Liver (tissue), 9 donors: Measurements from ENCODE around the gene ZNF20. TPM values are rescaled to one million over a fixed set of nuclear protein-coding genes. Genes with fewer than 3 reads are reported as not detected.

Source experiments
- DNase-seq: peaks from one replicate; pipeline ENCODE4 v3.0.0-alpha.2; 2017; ENCODE audit warnings: low spot score
- H3K27ac ChIP-seq, 2 donors: one replicate each; pipeline ENCODE4 v1.7.0; 2013; ENCODE audit warnings: inconsistent platforms in 2 of 2, low read length in 2 of 2, control low read depth in 1 of 2, low read depth in 1 of 2, mild to moderate bottlenecking in 1 of 2
- H3K27me3 ChIP-seq, 4 donors: one replicate each; pipeline versions ENCODE4 v1.6.1 to v1.7.0; 2013; ENCODE audit warnings: low read length in 3 of 4, inconsistent platforms in 1 of 4, mild to moderate bottlenecking in 1 of 4, moderate library complexity in 1 of 4; ENCODE audit not compliant: control insufficient read depth in 4 of 4, insufficient read depth in 4 of 4
- H3K36me3 ChIP-seq, 4 donors: one replicate each; pipeline versions ENCODE4 v1.6.1 to v1.7.0; 2013; ENCODE audit warnings: low read length in 3 of 4, mild to moderate bottlenecking in 3 of 4, low read depth in 1 of 4, moderate library complexity in 1 of 4; ENCODE audit not compliant: control insufficient read depth in 4 of 4, insufficient read depth in 3 of 4
- H3K4me1 ChIP-seq, 4 donors: one replicate each; pipeline versions ENCODE4 v1.6.1 to v1.7.0; 2013; ENCODE audit warnings: low read length in 3 of 4, mild to moderate bottlenecking in 3 of 4, moderate library complexity in 1 of 4; ENCODE audit not compliant: control insufficient read depth in 4 of 4, insufficient read depth in 4 of 4
- H3K4me3 ChIP-seq, 3 donors: one replicate each; pipeline versions ENCODE4 v1.6.1 to v1.7.0; 2013; ENCODE audit warnings: low read length in 3 of 3, control low read depth in 1 of 3, low read depth in 1 of 3, mild to moderate bottlenecking in 1 of 3
- H3K9ac ChIP-seq, 2 donors: one replicate each; pipeline ENCODE4 v1.7.0; 2013; ENCODE audit warnings: low read length in 2 of 2, mild to moderate bottlenecking in 2 of 2, moderate library complexity in 2 of 2, control low read depth in 1 of 2, low read depth in 1 of 2
- H3K9me3 ChIP-seq, 4 donors: one replicate each; pipeline versions ENCODE4 v1.6.1 to v1.7.0; 2013; ENCODE audit warnings: low read length in 3 of 4; ENCODE audit not compliant: control insufficient read depth in 4 of 4
- ATF3 ChIP-seq: IDR thresholded peaks from 2 replicates; pipeline ENCODE4 v1.6.1; 2016; ENCODE audit warnings: antibody characterized with exemption
- EGR1 ChIP-seq, 2 donors: IDR thresholded peaks; 2 replicates each; pipeline ENCODE4 v1.6.1; 2016 to 2018; ENCODE audit warnings: antibody characterized with exemption in 2 of 2, low read depth in 2 of 2
- FOXA1 ChIP-seq: IDR thresholded peaks from 2 replicates; pipeline ENCODE4 v1.6.1; 2016; ENCODE audit warnings: antibody characterized with exemption
- FOXA2 ChIP-seq: IDR thresholded peaks from 2 replicates; pipeline ENCODE4 v1.6.1; 2016; ENCODE audit warnings: antibody characterized with exemption
- GABPA ChIP-seq, 2 donors: IDR thresholded peaks in 1 of 2; conservative IDR thresholded peaks in 1 of 2; 2 replicates each; pipeline ENCODE4 v1.6.1; 2016; ENCODE audit warnings: antibody characterized with exemption in 2 of 2, mild to moderate bottlenecking in 1 of 2, moderate library complexity in 1 of 2
- HNF4A ChIP-seq, 2 donors: conservative IDR thresholded peaks; 2 replicates each; pipeline ENCODE4 v1.6.1; 2016; ENCODE audit warnings: antibody characterized with exemption in 2 of 2, mild to moderate bottlenecking in 2 of 2
- HNF4G ChIP-seq: IDR thresholded peaks from 2 replicates; pipeline ENCODE4 v1.6.1; 2016; ENCODE audit warnings: antibody characterized with exemption
- JUND ChIP-seq, 2 donors: IDR thresholded peaks; 2 replicates each; pipeline ENCODE4 v1.6.1; 2016; ENCODE audit warnings: antibody characterized with exemption in 2 of 2
- NR2F2 ChIP-seq: IDR thresholded peaks from 2 replicates; pipeline ENCODE4 v1.6.1; 2016; ENCODE audit warnings: antibody characterized with exemption
- RAD21 ChIP-seq, 2 donors: IDR thresholded peaks; 2 replicates each; pipeline ENCODE4 v1.6.1; 2016; ENCODE audit warnings: antibody characterized with exemption in 2 of 2, mild to moderate bottlenecking in 2 of 2
- RXRA ChIP-seq, 2 donors: IDR thresholded peaks; 2 replicates each; pipeline ENCODE4 v1.6.1; 2017 to 2018; ENCODE audit warnings: antibody characterized with exemption in 2 of 2, mild to moderate bottlenecking in 1 of 2
- SP1 ChIP-seq: IDR thresholded peaks from 2 replicates; pipeline ENCODE4 v1.6.1; 2018; ENCODE audit warnings: antibody characterized with exemption, mild to moderate bottlenecking
- YY1 ChIP-seq: IDR thresholded peaks from 2 replicates; pipeline ENCODE4 v1.6.1; 2016; ENCODE audit warnings: antibody characterized with exemption, mild to moderate bottlenecking
- WGBS: extraction: QIAGEN DNeasy Blood & Tissue Kit; methylation state at CpG from one replicate; pipeline ENCODE4 v1.1.7; 2013; 5-methylcytosine and 5-hydroxymethylcytosine counted together
- polyA plus RNA-seq, 2 donors: library from polyadenylated mRNA; stranded (reverse) in 1 of 2; unstranded in 1 of 2; fragments of 200-250 nt in 1 of 2; fragments of >200 nt in 1 of 2; fragmentation: Nextera tagmentation in 1 of 2; extraction: Ambion mirVana in 1 of 2; gene quantifications; one replicate each; pipeline versions ENCODE4 v1.2.1 to v1.2.3, GENCODE V29; 2013 to 2015
- total RNA-seq, 2 donors: library from RNA; depleted of rRNA; stranded (reverse); fragments of >200 nt; gene quantifications; one replicate each; pipeline ENCODE4 v1.2.3, GENCODE V29; 2014
- TF ChIP-seq, protein P1 (sequence below): IDR thresholded peaks from 2 replicates; pipeline ENCODE4 v1.6.1; 2016; ENCODE audit warnings: antibody characterized with exemption, mild to moderate bottlenecking
- TF ChIP-seq, protein P2 (sequence below): IDR thresholded peaks from 2 replicates; pipeline ENCODE4 v1.6.1; 2016; ENCODE audit warnings: antibody characterized with exemption
- TF ChIP-seq, protein P3 (sequence below): IDR thresholded peaks from 2 replicates; pipeline ENCODE4 v1.6.1; 2016; ENCODE audit warnings: antibody characterized with exemption
- donor health status: healthy.
- donor health status: healthy.
- donor health status: healthy.
- donor health status: healthy.
- donor health status: healthy.

The ZNF20 gene
- total RNA-seq (1 to 10 TPM; 1.2 to 1.8 TPM), polyA plus RNA-seq (1 to 10 TPM in 1 of 2 donors, under 1 TPM in 1; 0.13 to 1.0 TPM)

DNA sequence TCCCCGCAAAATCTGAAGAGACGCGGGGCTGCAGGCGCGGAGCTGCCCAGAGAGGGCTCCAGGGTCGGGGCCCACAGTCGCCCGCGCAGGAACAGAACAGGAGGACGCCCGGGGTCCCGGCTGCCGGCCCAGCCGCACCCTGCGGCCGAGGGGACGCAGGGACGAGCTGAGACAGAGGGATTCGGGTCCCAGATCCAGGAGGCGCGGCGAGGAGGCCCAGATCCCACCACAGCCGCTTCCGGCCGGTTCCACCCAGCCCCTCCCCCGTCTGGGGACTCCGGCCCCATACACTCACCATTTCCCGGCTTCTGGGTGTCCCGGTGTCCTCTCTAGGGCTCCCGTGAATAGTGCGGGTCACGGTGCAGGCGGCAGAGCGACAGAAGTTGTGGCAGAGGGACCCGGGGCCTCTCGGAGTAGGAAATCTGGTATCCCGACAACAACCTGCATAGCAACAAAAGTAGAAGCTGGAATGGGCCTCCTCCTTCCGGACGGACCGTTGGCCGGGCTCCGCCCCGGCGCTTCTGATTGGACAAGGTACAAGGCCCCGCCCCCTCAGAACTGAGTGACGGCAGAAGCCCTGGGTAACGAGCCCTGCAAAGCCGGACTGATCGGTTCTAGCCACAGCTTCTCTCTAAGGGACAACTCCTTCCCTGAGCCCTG lies at the start of gene ZNF20:
Gene ZNF20 (minus strand): TSS at position 466 of the 660 bp plus-strand sequence. CDS start 168 bp downstream, at position 298.
- TF ChIP-seq, protein P1, sequence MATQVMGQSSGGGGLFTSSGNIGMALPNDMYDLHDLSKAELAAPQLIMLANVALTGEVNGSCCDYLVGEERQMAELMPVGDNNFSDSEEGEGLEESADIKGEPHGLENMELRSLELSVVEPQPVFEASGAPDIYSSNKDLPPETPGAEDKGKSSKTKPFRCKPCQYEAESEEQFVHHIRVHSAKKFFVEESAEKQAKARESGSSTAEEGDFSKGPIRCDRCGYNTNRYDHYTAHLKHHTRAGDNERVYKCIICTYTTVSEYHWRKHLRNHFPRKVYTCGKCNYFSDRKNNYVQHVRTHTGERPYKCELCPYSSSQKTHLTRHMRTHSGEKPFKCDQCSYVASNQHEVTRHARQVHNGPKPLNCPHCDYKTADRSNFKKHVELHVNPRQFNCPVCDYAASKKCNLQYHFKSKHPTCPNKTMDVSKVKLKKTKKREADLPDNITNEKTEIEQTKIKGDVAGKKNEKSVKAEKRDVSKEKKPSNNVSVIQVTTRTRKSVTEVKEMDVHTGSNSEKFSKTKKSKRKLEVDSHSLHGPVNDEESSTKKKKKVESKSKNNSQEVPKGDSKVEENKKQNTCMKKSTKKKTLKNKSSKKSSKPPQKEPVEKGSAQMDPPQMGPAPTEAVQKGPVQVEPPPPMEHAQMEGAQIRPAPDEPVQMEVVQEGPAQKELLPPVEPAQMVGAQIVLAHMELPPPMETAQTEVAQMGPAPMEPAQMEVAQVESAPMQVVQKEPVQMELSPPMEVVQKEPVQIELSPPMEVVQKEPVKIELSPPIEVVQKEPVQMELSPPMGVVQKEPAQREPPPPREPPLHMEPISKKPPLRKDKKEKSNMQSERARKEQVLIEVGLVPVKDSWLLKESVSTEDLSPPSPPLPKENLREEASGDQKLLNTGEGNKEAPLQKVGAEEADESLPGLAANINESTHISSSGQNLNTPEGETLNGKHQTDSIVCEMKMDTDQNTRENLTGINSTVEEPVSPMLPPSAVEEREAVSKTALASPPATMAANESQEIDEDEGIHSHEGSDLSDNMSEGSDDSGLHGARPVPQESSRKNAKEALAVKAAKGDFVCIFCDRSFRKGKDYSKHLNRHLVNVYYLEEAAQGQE = peak; percentile 55
- TF ChIP-seq GABPA (IDR thresholded peaks at IDR 0.05 in 1 of 2, conservative IDR thresholded peaks at IDR 0.05 in 1 of 2) = peak; percentile 22 to 68
- peak; percentile 77 for TF ChIP-seq SP1
- TF ChIP-seq HNF4A (conservative IDR thresholded peaks at IDR 0.05) = peak in 1 of 2 donors; percentile 12
- peak in 1 of 2 donors; percentile 27 for TF ChIP-seq RAD21 (IDR thresholded peaks at IDR 0.05)
- TF ChIP-seq, protein P2, sequence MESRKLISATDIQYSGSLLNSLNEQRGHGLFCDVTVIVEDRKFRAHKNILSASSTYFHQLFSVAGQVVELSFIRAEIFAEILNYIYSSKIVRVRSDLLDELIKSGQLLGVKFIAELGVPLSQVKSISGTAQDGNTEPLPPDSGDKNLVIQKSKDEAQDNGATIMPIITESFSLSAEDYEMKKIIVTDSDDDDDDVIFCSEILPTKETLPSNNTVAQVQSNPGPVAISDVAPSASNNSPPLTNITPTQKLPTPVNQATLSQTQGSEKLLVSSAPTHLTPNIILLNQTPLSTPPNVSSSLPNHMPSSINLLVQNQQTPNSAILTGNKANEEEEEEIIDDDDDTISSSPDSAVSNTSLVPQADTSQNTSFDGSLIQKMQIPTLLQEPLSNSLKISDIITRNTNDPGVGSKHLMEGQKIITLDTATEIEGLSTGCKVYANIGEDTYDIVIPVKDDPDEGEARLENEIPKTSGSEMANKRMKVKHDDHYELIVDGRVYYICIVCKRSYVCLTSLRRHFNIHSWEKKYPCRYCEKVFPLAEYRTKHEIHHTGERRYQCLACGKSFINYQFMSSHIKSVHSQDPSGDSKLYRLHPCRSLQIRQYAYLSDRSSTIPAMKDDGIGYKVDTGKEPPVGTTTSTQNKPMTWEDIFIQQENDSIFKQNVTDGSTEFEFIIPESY = no peak
- TF ChIP-seq FOXA1 = no peak
- peak; percentile 34 for TF ChIP-seq NR2F2
- Histone ChIP-seq H3K4me1 (peaks cover 4 to 16% (median 13%) of the 10 kb centered on the region in 4 donors), H3K9ac (peak within 1 kb of the TSS; percentile 19 to 83), H3K27ac (peak within 1 kb of the TSS; percentile 22 to 84), H3K4me3 (peak within 1 kb of the TSS; percentile 73 to 92 (median 87)), H3K9me3 (peaks cover 0 to 4% (median 2%) of the 10 kb centered on the region in 4 donors), H3K36me3 (peaks cover 0 to 16% (median 10%) of the 10 kb centered on the region in 4 donors), H3K27me3 (no peaks in the 10 kb centered on the region)
- DNase-seq = peak; percentile 98
- under 1% methylated on average over 49 of the region's 49 CpGs for WGBS

DNA sequence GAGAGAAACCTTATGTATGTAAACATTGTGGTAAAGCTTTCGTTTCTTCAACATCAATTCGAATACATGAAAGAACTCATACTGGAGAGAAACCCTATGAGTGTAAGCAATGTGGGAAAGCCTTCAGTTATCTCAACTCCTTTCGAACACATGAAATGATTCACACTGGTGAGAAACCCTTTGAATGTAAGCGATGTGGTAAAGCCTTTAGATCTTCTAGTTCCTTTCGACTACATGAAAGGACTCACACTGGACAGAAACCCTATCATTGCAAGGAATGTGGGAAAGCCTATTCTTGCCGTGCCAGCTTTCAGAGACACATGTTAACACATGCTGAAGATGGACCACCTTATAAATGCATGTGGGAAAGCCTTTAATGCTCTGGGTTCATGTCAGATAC lies 47.5 kb upstream of the ZNF20 start:
- Histone ChIP-seq H3K27ac (no peak overlapping the region), H3K9me3 (peaks cover 45 to 84% (median 66%) of the 10 kb centered on the region in 4 donors), H3K27me3 (no peaks in the 10 kb centered on the region), H3K4me1 (no peaks in the 10 kb centered on the region), H3K9ac (no peak overlapping the region), H3K4me3 (peak overlapping the region in 2 of 3 donors; percentile 28 to 70), H3K36me3 (peaks cover 7 to 66% (median 57%) of the 10 kb centered on the region in 4 donors)
- WGBS = 98% methylated on average over 6 of the region's 6 CpGs
- no peak for TF ChIP-seq RXRA (IDR thresholded peaks at IDR 0.05)
- TF ChIP-seq FOXA2 = no peak
- TF ChIP-seq, protein P2 = no peak
- no peak for TF ChIP-seq EGR1 (IDR thresholded peaks at IDR 0.05; ENCODE audit: low read depth in 2 of 2)
- TF ChIP-seq HNF4G = no peak
- TF ChIP-seq FOXA1 = no peak
- TF ChIP-seq GABPA (IDR thresholded peaks at IDR 0.05 in 1 of 2, conservative IDR thresholded peaks at IDR 0.05 in 1 of 2) = no peak
- TF ChIP-seq JUND (IDR thresholded peaks at IDR 0.05) = no peak
- TF ChIP-seq, protein P1 = no peak
- TF ChIP-seq YY1 = no peak
- TF ChIP-seq, protein P3, sequence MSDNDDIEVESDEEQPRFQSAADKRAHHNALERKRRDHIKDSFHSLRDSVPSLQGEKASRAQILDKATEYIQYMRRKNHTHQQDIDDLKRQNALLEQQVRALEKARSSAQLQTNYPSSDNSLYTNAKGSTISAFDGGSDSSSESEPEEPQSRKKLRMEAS = no peak
- no peak for TF ChIP-seq ATF3
- no peak for TF ChIP-seq SP1
- TF ChIP-seq RAD21 (IDR thresholded peaks at IDR 0.05) = no peak
- no peak for TF ChIP-seq NR2F2
- no peak for TF ChIP-seq HNF4A (conservative IDR thresholded peaks at IDR 0.05)
- DNase-seq = no peak
